B cell (primary cell): ENCODE measurements around the gene SPHK1.

Experiments
- EZH2 ChIP-seq: IDR thresholded peaks from 2 replicates; pipeline ENCODE4 v1.6.1; 2012; ENCODE audit warnings: borderline replicate concordance, low read depth, mild to moderate bottlenecking, moderate library complexity, low read length; ENCODE audit not compliant: insufficient read depth, poor library complexity, severe bottlenecking
- TF ChIP-seq, protein P1 (sequence below): fragments of 200-600 bp; IDR thresholded peaks from one replicate; pipeline ENCODE4 v1.8.0; 2022; ENCODE audit warnings: antibody characterized with exemption, mild to moderate bottlenecking

DNA sequence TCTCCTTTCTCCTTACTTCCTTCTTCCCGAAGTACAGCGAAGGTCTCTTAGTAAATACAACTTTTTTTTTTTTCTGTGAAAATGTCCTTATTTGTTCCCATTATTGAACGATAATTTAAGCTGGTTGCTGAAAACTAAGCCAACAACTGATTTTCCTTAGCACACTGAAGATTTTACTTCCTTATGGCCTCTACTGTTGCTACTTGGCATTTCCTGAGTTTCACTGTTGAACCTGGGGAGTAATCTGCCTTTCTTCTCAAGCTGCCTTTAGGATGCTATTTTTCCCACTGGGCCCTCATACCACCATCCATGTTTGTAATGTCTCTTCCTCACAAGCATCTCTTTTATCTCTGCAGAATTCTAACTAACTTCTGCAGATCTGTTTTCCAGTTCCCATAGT, 42.4 kb downstream of the SPHK1 start:
- TF ChIP-seq EZH2: no peak
- TF ChIP-seq, protein P1, sequence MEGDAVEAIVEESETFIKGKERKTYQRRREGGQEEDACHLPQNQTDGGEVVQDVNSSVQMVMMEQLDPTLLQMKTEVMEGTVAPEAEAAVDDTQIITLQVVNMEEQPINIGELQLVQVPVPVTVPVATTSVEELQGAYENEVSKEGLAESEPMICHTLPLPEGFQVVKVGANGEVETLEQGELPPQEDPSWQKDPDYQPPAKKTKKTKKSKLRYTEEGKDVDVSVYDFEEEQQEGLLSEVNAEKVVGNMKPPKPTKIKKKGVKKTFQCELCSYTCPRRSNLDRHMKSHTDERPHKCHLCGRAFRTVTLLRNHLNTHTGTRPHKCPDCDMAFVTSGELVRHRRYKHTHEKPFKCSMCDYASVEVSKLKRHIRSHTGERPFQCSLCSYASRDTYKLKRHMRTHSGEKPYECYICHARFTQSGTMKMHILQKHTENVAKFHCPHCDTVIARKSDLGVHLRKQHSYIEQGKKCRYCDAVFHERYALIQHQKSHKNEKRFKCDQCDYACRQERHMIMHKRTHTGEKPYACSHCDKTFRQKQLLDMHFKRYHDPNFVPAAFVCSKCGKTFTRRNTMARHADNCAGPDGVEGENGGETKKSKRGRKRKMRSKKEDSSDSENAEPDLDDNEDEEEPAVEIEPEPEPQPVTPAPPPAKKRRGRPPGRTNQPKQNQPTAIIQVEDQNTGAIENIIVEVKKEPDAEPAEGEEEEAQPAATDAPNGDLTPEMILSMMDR: no peak
